ENCODE measurements around the gene DIAPH2.

DNA sequence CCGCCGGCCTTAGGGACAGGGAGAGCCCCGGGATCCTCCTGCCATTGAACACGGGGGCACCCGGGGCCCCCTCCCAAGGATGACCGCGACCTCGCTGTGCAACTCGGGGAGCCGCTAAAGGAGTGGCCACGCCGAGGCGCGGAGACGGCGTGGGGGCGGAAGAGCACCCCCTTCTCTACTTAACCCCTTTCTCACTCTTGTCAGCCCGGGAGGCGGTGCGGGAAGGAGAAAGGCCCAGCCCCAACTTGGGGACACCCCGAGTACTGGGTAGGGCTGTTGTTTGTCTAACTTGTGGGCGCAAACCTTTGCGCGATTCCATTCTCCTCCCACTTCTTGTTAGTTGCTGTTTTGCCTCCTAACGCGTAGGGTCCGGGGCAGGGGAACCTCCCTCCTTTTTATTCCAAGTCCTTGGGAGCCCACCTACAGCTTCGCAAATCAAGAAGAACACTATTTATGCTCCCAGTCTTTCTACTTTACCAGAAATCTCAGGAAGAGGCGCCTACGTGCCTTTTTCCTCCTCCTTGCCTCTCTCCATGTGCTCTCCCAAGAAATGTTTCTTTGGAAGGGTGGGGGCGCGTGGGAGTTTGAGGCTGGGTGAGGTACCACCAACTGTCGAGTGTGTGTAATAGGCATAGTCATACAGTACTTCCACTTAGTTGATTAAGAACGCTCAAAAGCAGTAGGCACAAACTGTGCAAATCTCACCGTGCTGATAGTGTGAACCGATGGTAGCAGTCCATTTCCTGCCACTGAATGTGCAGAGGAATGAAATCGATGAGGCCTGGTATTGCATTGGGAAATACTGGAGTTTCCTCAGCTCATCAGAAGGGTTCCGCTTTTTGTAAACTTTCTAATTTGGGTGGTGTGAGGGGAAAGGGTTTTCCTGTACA lies 813 bp downstream of the DIAPH2 start:
- TF ChIP-seq, protein P1, sequence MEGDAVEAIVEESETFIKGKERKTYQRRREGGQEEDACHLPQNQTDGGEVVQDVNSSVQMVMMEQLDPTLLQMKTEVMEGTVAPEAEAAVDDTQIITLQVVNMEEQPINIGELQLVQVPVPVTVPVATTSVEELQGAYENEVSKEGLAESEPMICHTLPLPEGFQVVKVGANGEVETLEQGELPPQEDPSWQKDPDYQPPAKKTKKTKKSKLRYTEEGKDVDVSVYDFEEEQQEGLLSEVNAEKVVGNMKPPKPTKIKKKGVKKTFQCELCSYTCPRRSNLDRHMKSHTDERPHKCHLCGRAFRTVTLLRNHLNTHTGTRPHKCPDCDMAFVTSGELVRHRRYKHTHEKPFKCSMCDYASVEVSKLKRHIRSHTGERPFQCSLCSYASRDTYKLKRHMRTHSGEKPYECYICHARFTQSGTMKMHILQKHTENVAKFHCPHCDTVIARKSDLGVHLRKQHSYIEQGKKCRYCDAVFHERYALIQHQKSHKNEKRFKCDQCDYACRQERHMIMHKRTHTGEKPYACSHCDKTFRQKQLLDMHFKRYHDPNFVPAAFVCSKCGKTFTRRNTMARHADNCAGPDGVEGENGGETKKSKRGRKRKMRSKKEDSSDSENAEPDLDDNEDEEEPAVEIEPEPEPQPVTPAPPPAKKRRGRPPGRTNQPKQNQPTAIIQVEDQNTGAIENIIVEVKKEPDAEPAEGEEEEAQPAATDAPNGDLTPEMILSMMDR (IDR thresholded peaks at IDR 0.05): no peak
- TF ChIP-seq POLR2A (IDR thresholded peaks at IDR 0.05; ENCODE audit: low read depth) (no peak), EP300 (IDR thresholded peaks at IDR 0.05) (no peak)

Measured in esophagus muscularis mucosa (tissue), 4 donors.